Mucosa of gallbladder (tissue), 1 donor: ENCODE measurements around the gene PNMA8A. TPM values are rescaled to one million over a fixed set of nuclear protein-coding genes. Genes with fewer than 3 reads are reported as not detected.
A peak's percentile ranks its signal among the peaks of the same experiment; 100 is the strongest.
"Not testable (repeated sequence)": the region's sequence is repeated elsewhere in the genome, so short reads cannot be mapped to it uniquely, and the experiment has no call there.

Experiments used
- DNase-seq: peaks from one replicate; pipeline ENCODE4 v3.0.0-alpha.2; 2020; ENCODE audit warnings: low spot score
- total RNA-seq: library from RNA; stranded (reverse); gene quantifications from one replicate; pipeline ENCODE4 v1.2.1, GENCODE V29; 2021
- donor health status: DM: no; HTN: no; CAD: no.

PNMA8A gene
- total RNA-seq, 1 donor from 2014 or later, result 9.6 TPM

DNA sequence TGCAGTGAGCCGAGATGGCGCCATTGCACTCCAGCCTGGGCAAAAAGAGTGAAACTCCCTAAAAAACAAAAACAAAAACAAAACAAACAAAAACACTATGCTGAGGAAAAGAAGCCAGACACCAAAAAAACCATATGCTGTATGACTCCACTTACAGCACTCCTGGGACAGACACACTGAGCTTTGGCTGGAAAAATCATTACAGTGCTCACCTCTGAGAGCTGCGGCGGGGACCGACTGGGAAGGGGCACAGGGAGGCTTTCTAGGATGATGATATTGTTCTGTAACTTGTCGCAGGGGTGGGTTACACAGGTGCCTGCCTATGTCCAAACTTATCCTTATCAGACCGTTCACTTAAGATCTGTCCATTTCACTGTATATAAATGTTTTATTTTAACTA lies 7.8 kb downstream of the PNMA8A start:
- no peak for DNase-seq

DNA sequence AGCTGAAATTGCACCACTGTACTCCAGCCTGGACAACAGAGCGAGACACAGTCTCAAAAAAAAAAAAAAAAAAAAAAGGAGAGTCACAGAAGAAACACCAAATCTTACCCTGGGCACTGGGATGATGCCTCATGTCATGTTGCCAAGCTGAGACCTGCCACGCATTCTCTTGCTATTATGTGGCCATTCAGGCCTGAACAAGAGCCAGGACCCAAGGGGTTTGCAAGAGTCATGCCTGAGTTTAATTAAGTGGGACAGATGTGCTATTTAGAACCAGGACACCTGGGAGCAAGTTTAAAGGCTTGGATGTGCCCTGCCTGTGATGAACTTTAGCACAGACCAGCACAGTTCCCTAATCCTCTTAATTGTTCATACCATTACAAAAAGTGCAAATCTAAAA lies 9.8 kb downstream of the PNMA8A start:
- no peak for DNase-seq

DNA sequence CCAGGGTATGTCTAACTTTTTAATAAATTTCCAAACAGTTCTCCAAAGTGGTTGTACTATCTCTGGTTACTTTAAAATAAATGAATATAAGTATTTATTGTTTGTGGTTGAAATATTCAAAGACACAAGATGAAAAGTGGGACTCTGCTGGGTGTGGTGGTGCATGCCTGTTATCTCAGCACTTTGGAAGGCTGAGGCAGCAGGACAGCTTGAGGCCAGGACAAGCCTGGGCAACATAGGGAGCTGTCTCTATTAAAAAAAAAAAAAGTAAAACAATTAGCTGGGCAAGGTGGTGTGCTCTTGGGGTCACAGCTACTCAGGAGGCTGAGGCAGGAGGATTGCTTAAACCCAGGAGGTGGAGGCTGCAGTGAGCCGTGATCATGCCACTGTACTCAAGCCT lies 10.4 kb downstream of the PNMA8A start:
- no peak for DNase-seq

DNA sequence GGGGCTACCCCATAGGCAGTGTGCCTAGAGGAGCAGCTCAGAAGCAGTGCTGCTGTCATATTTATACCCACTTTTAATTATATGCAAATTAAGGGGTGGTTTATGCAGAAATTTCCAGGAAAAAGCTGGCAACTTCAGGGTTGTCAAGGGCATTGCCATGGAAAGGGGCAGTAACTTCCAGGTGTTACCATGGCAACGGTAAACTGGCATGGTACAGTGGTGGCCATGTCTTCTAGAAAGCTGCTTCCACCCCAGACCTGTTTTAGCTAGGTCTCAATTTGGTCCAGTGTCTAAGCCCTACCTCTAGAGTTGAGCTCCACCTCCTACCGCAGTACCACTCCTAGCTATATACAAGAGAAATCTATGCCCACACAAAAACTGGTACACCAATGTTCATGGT lies 11.3 kb downstream of the PNMA8A start:
- no peak for DNase-seq

DNA sequence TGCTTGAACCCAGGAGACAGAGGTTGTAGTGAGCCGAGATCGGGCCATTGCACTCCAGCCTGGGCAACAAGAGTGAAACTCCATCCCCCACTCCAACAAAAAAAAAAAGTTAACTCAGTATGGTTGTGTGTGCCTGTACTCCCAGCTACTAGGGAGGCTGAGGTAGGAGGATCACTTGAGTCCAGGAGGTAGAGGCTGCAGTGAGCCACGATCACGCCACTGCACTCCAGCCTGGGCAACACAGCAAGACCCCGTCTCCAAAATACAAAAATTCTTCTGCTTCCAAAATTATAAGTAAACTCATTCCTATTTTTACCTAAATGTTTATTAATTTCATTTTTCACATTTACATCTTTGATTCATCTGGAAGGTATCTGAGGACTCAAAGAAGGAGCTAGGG lies 14.4 kb downstream of the PNMA8A start:
- no peak for DNase-seq

DNA sequence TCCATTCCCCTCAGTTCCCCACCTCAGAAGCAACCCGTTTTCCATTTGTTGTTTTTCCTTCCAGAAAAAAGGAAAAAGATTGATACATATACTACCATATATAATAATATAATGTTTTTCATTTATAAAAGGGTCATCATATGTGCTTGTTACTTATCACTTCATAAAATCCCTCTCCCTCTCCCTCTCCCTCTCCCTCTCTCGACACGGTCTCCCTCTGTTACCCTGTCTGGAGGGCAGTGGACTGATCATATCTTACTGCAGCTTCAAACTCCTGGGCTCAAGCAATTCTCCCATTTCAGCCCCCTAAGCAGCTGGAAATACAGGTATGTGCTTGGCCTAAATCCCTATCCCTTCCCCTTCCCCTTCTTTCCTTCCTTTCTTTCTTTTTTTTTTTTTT lies 17.1 kb downstream of the PNMA8A start:
- DNase-seq, result no peak

- DNase-seq, result no peak
Measured at GRCh38 chr19:46453661-46454060, 17.7 kb downstream of the PNMA8A start.

DNA sequence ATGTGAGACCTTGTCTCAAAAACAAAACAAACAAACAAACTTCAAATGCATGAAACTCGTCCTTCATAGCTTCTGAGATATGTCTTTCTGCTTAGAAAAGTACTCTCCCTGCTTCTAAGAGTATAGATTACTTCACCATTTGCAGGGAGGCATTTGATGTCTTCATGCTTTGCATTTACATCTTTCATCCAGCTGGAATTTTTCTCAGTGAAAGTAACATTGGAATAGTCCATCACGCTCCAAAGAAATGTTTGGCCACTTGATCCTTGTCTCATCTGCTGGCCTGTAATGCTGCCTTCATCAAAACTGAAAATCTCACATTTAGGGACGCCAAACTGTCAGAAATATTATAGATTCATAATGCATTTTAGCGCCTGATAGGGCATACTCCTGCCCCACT lies 19.2 kb downstream of the PNMA8A start:
- DNase-seq, result no peak

GRCh38 chr19:46451352-46451751 lies 20.0 kb downstream of the PNMA8A start:
- no peak for DNase-seq

DNA sequence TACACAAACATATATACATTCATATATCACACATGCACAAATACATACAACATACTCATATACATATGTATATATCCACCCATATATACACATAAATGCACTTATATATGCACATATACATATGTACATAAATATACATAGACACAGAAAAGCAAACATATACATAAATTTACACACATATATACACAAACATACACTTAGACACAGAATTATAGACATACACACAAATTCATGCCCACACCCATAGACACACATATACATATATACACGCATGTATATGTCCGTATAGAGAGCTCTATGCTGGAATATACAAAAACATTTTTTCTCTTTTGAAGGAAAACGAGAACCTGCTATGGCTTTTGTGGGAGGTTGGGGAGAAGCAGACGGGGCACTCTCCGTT lies 20.6 kb downstream of the PNMA8A start:
- no peak for DNase-seq

DNA sequence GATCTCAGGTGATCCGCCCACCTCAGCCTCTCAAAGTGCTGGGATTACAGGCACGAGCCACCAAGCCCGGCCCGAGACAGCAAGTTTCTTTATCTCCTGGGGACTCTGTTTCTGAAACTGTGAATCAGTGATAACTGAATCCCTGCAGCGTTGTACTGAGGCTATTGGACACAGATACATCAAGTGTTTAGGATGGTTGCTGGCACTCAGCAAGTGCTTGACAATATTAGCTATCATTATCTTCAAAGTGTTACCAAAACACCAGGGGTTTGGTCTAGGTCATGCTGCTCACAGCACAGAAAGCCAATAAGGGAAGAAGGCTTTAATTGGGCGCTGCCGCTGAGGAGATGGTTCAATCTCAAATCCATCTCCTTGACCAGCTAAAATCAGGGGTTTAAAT lies 22.1 kb downstream of the PNMA8A start:
- no peak for DNase-seq

- no peak for DNase-seq
Measured at GRCh38 chr19:46448601-46449000, 22.8 kb downstream of the PNMA8A start.

DNA sequence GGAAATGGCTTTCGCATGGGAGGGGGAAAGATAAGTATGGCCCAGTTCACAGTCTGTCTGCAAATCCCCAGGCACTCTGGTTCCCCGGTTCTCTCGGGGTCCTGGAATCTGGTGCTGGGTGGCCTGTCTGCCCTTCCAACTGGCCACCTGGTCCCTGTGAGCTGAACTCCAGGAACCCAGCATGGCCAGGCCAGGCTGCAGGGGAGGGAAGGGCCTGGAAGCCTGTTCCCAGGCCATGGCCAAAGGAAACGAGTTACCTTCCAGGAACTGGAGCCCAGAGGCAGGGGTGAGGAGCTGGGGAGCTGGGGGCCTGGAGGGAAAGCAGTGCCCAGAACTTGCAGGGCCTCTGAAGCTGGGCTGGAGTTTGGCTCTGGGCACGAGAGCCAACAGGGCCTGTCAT lies 23.5 kb downstream of the PNMA8A start:
- DNase-seq, result no peak

DNA sequence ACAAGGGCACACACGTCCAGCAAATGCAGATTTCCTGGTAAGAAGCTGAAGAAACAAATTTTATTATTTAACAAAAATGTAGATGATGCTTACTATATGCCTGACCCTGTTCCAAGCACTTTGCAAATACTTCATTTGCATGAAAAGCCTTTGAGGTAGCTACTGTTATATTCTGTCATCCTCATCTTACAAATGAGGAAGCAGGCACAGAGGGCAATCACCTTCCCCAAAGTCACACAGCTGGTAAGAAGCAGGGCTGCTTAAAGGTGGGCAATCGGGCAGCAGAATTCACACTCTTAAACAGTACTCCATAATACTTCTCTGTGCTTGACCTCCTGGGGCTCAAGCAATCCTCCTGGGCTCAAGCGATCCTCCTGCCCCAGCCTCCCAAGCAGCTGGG lies 24.4 kb downstream of the PNMA8A start:
- no peak for DNase-seq

- DNase-seq, result no peak
Measured at GRCh38 chr19:46446021-46446420, 25.3 kb downstream of the PNMA8A start.

DNA sequence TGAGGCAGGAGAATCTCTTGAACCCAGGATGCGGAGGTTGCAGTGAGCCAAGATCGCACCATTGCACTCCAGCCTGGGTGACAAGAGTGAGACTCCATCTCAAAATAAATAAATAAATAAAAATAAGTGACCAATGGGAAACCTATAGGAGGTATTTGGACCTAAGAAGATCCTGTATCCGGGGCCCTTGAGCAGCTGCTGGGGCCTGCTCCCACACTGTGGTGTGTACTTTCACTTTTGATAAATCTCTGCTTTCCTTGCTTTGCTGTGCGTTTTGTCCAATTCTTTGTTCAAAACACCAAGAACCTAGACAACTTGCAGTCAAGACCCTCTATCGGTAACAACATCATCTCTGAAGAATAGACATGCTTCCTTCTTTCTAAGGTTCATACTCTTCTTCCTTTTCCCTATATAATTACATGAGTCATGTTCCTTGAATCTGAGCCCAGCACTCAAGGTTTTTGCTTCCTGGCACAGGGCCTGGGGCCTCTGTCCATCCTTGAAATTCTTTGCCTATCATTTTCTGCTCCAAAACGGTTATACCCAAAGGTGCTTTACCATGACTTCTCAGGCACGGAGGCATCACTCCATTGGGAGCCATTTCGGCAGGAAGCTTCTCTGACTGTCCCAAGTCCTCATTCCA lies 28.4 kb downstream of the PNMA8A start:
- peak; percentile 29 for DNase-seq

- DNase-seq, result no peak
Measured at GRCh38 chr19:46441866-46442265, 29.5 kb downstream of the PNMA8A start.

DNA sequence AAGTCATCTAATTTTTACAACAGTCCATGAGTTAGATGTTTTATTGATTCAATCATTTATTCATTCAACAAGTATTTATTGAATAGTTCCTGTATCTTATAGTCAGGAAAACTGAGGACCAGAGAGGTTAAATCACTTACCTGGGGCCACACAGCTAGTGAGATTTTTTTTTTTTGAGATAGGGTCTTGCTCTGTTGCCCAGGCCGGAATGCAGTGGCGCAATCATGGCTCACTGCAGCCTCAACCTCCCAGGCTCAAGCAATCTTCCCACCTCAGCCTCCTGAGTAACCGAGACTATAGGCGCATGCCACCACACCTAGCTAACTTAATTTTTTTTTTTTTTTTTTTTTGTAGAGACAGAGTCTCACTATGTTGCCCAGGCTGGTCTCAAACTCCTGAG lies 35.7 kb downstream of the PNMA8A start:
- DNase-seq, result not testable (repeated sequence)

DNA sequence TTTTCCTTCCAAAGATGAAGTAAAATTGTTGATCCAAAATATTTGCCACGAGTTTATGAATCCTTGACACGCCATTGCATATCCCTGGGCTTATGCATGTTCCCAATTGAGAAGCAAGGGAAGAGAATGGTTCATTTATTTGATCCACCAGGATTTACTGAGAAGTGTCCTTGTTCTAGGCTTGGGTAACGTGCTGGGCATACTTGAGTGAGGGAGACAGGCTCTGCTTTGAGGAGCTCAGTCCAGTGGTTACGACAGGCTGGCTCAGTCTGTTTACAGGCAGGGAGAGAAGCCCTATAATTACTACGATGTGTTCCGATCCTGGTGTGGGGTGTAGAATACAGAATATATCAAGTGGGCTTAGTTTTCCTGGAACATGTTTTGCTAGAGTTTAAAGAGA lies 36.4 kb downstream of the PNMA8A start:
- no peak for DNase-seq

- DNase-seq, result not testable (repeated sequence)
Measured at GRCh38 chr19:46433470-46433869, 37.9 kb downstream of the PNMA8A start.

DNA sequence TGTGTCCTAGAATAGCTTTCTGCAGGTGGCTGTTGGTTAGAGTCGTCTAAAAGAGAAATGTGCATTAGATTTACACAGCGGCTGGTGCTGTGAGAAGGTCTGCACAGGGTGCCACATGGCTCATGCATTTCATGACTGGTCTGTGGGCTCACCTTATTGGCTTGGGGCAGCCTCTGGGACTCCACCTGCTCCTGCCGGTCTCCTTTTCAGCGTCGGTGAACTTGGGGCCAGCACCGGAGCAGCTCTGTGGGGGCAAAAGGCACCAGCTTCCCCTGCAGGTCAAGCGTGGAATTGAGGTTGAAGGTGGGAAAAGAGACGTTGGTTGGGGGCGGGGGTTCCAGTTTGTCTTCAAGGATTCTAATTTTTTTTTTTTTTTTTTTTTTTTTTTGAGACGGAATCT lies 39.5 kb downstream of the PNMA8A start:
- no peak for DNase-seq

DNA sequence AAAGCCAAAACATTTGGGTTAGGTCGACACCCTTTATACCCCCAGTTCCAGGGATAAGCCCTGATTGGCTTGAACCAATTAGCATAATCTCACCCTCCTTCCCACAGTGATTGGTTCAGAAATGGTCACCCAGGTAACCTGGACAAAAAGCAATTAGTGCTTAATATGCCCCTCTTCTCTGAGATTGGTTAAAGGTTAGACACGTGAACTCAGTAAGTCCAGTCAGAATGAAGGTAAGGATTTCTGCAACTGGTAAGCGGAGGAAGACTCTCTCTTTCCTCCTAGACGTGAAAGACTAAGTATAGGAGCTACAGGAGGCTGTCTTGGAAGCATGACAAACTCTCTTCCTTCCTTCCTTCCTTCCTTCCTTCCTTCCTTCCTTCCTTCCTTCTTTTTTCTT lies 41.4 kb downstream of the PNMA8A start:
- no peak for DNase-seq

GRCh38 chr19:46428239-46429135 lies 42.9 kb downstream of the PNMA8A start, which contains the start of gene PNMA8C:
Gene PNMA8C (minus strand): TSS chr19:46428936. CDS start chr19:46428359, 577 bp downstream.
- DNase-seq, result peak; percentile 55
